HepG2 (cell line): ENCODE results near the gene RAI14. TPM values are rescaled to one million over a fixed set of nuclear protein-coding genes. Genes with fewer than 3 reads are reported as not detected.

Experiments used
- ARNT2 ChIP-seq: sonication (generic); formaldehyde crosslinking; IDR thresholded peaks from 2 replicates; pipeline ENCODE4 v1.8.0; 2022; ENCODE audit warnings: mild to moderate bottlenecking, low read depth, missing genetic modification reagents, moderate library complexity
- KLF16 ChIP-seq, 2 experiments: sonication (generic) in 1 of 2; formaldehyde crosslinking in 1 of 2; IDR thresholded peaks; 2 replicates each; pipeline versions ENCODE4 v1.6.1 to v1.8.0; 2016 to 2023; ENCODE audit warnings: missing genetic modification reagents in 2 of 2, missing compliant biosample characterization in 1 of 2
- KMT2B ChIP-seq: IDR thresholded peaks from 2 replicates; pipeline ENCODE4 v1.6.1; 2016; ENCODE audit warnings: missing genetic modification reagents, missing compliant biosample characterization
- NFE2 ChIP-seq: sonication (generic); formaldehyde crosslinking; IDR thresholded peaks from 2 replicates; pipeline ENCODE4 v1.4.0; 2020; ENCODE audit warnings: missing genetic modification reagents
- NFIC ChIP-seq: IDR thresholded peaks from 2 replicates; pipeline ENCODE4 v1.6.1; 2012; ENCODE audit warnings: mild to moderate bottlenecking, low read length, inconsistent platforms
- NFKB2 ChIP-seq: sonication (generic); formaldehyde crosslinking; IDR thresholded peaks from 2 replicates; pipeline ENCODE4 v1.4.0; 2020; ENCODE audit warnings: missing genetic modification reagents, borderline replicate concordance
- PAWR ChIP-seq: sonication (generic); formaldehyde crosslinking; IDR thresholded peaks from 2 replicates; pipeline ENCODE4 v1.4.0; 2020; ENCODE audit warnings: missing genetic modification reagents, mild to moderate bottlenecking, borderline replicate concordance
- PHF8 ChIP-seq: sonication (generic); formaldehyde crosslinking; IDR thresholded peaks from 2 replicates; pipeline ENCODE4 v1.5.0; 2020; ENCODE audit warnings: missing genetic modification reagents
- SP4 ChIP-seq: sonication (generic); formaldehyde crosslinking; IDR thresholded peaks from 2 replicates; pipeline ENCODE4 v1.8.1; 2023; ENCODE audit warnings: mild to moderate bottlenecking, missing genetic modification reagents
- TEAD2 ChIP-seq: sonication (generic); formaldehyde crosslinking; IDR thresholded peaks from 2 replicates; pipeline ENCODE4 v1.9.0; 2021; ENCODE audit warnings: missing genetic modification reagents
- ZC3H4 ChIP-seq: sonication (generic); formaldehyde crosslinking; IDR thresholded peaks from 2 replicates; pipeline ENCODE4 v1.4.0; 2020; ENCODE audit warnings: missing genetic modification reagents, borderline replicate concordance
- ZFAT ChIP-seq: sonication (generic); formaldehyde crosslinking; conservative IDR thresholded peaks from 2 replicates; pipeline ENCODE4 v1.8.1; 2023; ENCODE audit warnings: missing genetic modification reagents, inconsistent platforms
- ZFP36L2 ChIP-seq: sonication (generic); formaldehyde crosslinking; IDR thresholded peaks from 2 replicates; pipeline ENCODE4 v1.4.0; 2020; ENCODE audit warnings: missing genetic modification reagents
- ZKSCAN5 ChIP-seq: sonication (generic); formaldehyde crosslinking; IDR thresholded peaks from 2 replicates; pipeline ENCODE4 v1.5.1; 2020; ENCODE audit warnings: mild to moderate bottlenecking, missing genetic modification reagents
- ZNF160 ChIP-seq: sonication (generic); formaldehyde crosslinking; IDR thresholded peaks from 2 replicates; pipeline ENCODE4 v1.8.0; 2022; ENCODE audit warnings: mild to moderate bottlenecking, inconsistent platforms, missing genetic modification reagents
- ZNF296 ChIP-seq: sonication (generic); formaldehyde crosslinking; conservative IDR thresholded peaks from 2 replicates; pipeline ENCODE4 v1.5.0; 2020; ENCODE audit warnings: mild to moderate bottlenecking, missing genetic modification reagents
- ZNF333 ChIP-seq: sonication (generic); formaldehyde crosslinking; IDR thresholded peaks from 2 replicates; pipeline ENCODE4 v1.4.0; 2020; ENCODE audit warnings: mild to moderate bottlenecking, missing genetic modification reagents, borderline replicate concordance
- ZNF569 ChIP-seq: sonication (generic); formaldehyde crosslinking; IDR thresholded peaks from 2 replicates; pipeline ENCODE4 v1.5.0; 2020; ENCODE audit warnings: mild to moderate bottlenecking, missing genetic modification reagents, moderate library complexity, borderline replicate concordance
- ZNF644 ChIP-seq: IDR thresholded peaks from 2 replicates; pipeline ENCODE4 v1.6.1; 2016; ENCODE audit warnings: low read depth
- ZNF773 ChIP-seq: sonication (generic); formaldehyde crosslinking; IDR thresholded peaks from 2 replicates; pipeline ENCODE4 v1.4.0; 2020; ENCODE audit warnings: missing genetic modification reagents, borderline replicate concordance
- ZNF775 ChIP-seq: sonication (generic); formaldehyde crosslinking; IDR thresholded peaks from 2 replicates; pipeline ENCODE4 v1.4.0; 2020; ENCODE audit warnings: missing genetic modification reagents, mild to moderate bottlenecking, moderate library complexity, borderline replicate concordance
- ZNF841 ChIP-seq: sonication (generic); formaldehyde crosslinking; IDR thresholded peaks from 2 replicates; pipeline ENCODE4 v1.8.1; 2023; ENCODE audit warnings: missing genetic modification reagents, borderline replicate concordance
- ZSCAN29 ChIP-seq: sonication (generic); formaldehyde crosslinking; conservative IDR thresholded peaks from 2 replicates; pipeline ENCODE4 v1.4.0; 2020; ENCODE audit warnings: mild to moderate bottlenecking, missing genetic modification reagents
- polyA plus RNA-seq, 8 experiments: library from polyadenylated mRNA; depleted of rRNA in 3 of 8; stranded (reverse) in 7 of 8; unstranded in 1 of 8; fragments of >200 nt; fragmentation: Illumina TruSeq in 4 of 8; extraction: Trizol in 4 of 8; gene quantifications; 2 replicates each; pipeline versions ENCODE4 v1.2.1 to v1.2.3, GENCODE V29; 2011 to 2016; ENCODE audit warnings: low read depth in 4 of 8, missing spikeins in 1 of 8, mixed read lengths in 1 of 8; ENCODE audit not compliant: insufficient read depth in 1 of 8
- total RNA-seq, 5 experiments: library from RNA; depleted of rRNA; stranded (reverse); fragments of >200 nt; fragmentation: Illumina TruSeq; extraction: Trizol; gene quantifications; 2 replicates each; pipeline ENCODE4 v1.2.3, GENCODE V29; 2016; ENCODE audit warnings: low read depth in 1 of 5
- TF ChIP-seq, protein P1 (sequence below): sonication (generic); formaldehyde crosslinking; IDR thresholded peaks from 2 replicates; pipeline ENCODE4 v1.4.0; 2020; ENCODE audit warnings: missing genetic modification reagents

The RAI14 gene
- total and polyA plus RNA-seq, 2 of the 13 experiments (the other 11 are each of a cell fraction or from before 2014, with no cell fraction given) = 12.6 to 18.2 TPM

DNA sequence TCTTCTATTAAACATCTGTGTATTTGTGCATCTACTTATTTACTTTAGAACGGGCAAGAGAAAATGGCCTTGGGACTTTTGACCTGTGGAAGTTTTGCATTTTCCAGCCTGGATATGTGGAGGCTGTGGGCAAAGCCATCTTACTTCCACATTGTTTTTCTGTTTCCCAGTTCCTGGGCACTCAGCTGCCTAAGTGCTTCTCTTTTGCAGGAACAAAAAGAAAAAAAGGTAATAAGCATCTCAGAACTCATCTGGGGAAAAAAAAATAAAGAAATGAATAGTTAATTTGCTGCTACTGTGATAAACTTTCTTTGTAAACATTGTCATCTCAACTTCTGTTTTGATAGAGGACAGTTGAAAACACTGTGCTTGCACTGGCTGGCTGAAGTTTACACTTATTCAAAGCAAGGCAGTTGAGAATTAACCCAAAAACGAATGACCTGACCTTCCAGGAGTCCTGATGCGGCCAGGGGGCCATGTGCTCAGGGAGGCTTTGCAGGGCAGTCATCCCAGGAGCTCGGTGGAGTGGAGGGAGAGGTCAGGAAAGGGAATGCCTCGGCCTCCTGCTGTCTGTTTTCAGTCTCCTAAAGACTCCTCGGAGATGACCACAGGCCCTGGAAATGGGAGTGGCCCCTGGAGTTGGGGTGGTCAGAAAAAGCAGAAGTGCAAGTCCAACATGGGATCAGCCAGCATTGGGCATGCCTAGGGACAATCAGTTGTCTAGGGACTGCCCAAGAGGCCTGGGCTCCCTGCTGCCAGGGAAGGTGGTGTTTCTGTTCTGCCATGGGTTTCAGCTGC is 75.5 kb downstream of the RAI14 start (continued):
- TF ChIP-seq, protein P1, sequence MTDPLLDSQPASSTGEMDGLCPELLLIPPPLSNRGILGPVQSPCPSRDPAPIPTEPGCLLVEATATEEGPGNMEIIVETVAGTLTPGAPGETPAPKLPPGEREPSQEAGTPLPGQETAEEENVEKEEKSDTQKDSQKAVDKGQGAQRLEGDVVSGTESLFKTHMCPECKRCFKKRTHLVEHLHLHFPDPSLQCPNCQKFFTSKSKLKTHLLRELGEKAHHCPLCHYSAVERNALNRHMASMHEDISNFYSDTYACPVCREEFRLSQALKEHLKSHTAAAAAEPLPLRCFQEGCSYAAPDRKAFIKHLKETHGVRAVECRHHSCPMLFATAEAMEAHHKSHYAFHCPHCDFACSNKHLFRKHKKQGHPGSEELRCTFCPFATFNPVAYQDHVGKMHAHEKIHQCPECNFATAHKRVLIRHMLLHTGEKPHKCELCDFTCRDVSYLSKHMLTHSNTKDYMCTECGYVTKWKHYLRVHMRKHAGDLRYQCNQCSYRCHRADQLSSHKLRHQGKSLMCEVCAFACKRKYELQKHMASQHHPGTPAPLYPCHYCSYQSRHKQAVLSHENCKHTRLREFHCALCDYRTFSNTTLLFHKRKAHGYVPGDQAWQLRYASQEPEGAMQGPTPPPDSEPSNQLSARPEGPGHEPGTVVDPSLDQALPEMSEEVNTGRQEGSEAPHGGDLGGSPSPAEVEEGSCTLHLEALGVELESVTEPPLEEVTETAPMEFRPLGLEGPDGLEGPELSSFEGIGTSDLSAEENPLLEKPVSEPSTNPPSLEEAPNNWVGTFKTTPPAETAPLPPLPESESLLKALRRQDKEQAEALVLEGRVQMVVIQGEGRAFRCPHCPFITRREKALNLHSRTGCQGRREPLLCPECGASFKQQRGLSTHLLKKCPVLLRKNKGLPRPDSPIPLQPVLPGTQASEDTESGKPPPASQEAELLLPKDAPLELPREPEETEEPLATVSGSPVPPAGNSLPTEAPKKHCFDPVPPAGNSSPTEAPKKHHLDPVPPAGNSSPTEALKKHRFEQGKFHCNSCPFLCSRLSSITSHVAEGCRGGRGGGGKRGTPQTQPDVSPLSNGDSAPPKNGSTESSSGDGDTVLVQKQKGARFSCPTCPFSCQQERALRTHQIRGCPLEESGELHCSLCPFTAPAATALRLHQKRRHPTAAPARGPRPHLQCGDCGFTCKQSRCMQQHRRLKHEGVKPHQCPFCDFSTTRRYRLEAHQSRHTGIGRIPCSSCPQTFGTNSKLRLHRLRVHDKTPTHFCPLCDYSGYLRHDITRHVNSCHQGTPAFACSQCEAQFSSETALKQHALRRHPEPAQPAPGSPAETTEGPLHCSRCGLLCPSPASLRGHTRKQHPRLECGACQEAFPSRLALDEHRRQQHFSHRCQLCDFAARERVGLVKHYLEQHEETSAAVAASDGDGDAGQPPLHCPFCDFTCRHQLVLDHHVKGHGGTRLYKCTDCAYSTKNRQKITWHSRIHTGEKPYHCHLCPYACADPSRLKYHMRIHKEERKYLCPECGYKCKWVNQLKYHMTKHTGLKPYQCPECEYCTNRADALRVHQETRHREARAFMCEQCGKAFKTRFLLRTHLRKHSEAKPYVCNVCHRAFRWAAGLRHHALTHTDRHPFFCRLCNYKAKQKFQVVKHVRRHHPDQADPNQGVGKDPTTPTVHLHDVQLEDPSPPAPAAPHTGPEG (CRISPR knock-in tag) = no peak
- no peak for TF ChIP-seq NFIC
- TF ChIP-seq ZNF333 (CRISPR knock-in tag) = no peak
- TF ChIP-seq TEAD2 (CRISPR knock-in tag) = no peak
- TF ChIP-seq PHF8 (CRISPR knock-in tag) = no peak
- no peak for TF ChIP-seq ZNF160 (CRISPR knock-in tag)
- 0 out of 2 replicates have a peak, but pooled peaks have one; percentile 44 for TF ChIP-seq SP4 (CRISPR knock-in tag)
- 0 out of 2 replicates have a peak, but pooled peaks have one; percentile 45 for TF ChIP-seq NFKB2 (CRISPR knock-in tag)
- 0 out of 4 replicates have a peak, but pooled peaks of 1 of the 2 experiments have one; percentile 23 for TF ChIP-seq KLF16 (CRISPR knock-in tag; IDR thresholded peaks at IDR 0.05)
- TF ChIP-seq ZNF296 (CRISPR knock-in tag) = no peak
- no peak for TF ChIP-seq ZKSCAN5
- TF ChIP-seq ZFP36L2 = no peak
- no peak for TF ChIP-seq ZNF773
- no peak for TF ChIP-seq ZC3H4
- TF ChIP-seq ZNF644 (CRISPR knock-in tag) = peak; percentile 76
- no peak for TF ChIP-seq ZFAT (CRISPR knock-in tag)
- no peak; the same call in 1 of the 2 replicates for TF ChIP-seq KMT2B
- TF ChIP-seq ARNT2 = no peak
- no peak for TF ChIP-seq PAWR (CRISPR knock-in tag)
- no peak for TF ChIP-seq ZNF569 (CRISPR knock-in tag)
- TF ChIP-seq ZNF775 = no peak
- no peak for TF ChIP-seq ZSCAN29
- TF ChIP-seq NFE2 (CRISPR knock-in tag) = no peak
- TF ChIP-seq ZNF841 = no peak
